ENCODE measurements around the gene SZRD1.

GRCh38 chr1:16352842-16353535, 14.1 kb upstream of the SZRD1 start:
- no peak for TF ChIP-seq CTCF (IDR thresholded peaks at IDR 0.05; ENCODE audit: low read depth, low read length, poor library complexity, severe bottlenecking)
- no peak for TF ChIP-seq EZH2phosphoT487 (IDR thresholded peaks at IDR 0.05; ENCODE audit: borderline replicate concordance, low read length)
